ENCODE results near the gene SIL1. TPM values are rescaled to one million over a fixed set of nuclear protein-coding genes. Genes with fewer than 3 reads are reported as not detected.

SIL1 gene
- total RNA-seq, 1 donor from 2014 or later = 16.1 TPM

- Mint-ChIP-seq H3K27ac (no peak overlapping the region), H3K36me3 (ENCODE audit: low read depth) (peaks cover 31% of the 10 kb centered on the region), H3K27me3 (no peaks in the 10 kb centered on the region), H3K4me3 (no peak overlapping the region), H3K9me3 (no peaks in the 10 kb centered on the region), H3K4me1 (no peaks in the 10 kb centered on the region)
- DNase-seq = no peak
- CTCF ChIA-PET = no interaction called here
- no peak for TF ChIP-seq CTCF (IDR thresholded peaks at IDR 0.05)
- intact Hi-C loops (cut with micrococcal nuclease) = no loop called here
- POLR2A ChIA-PET = no interaction called here
- no peak for ATAC-seq (ENCODE audit: low read depth)
Measured at GRCh38 chr5:139027150-139027549, 171.0 kb downstream of the SIL1 start.

DNA sequence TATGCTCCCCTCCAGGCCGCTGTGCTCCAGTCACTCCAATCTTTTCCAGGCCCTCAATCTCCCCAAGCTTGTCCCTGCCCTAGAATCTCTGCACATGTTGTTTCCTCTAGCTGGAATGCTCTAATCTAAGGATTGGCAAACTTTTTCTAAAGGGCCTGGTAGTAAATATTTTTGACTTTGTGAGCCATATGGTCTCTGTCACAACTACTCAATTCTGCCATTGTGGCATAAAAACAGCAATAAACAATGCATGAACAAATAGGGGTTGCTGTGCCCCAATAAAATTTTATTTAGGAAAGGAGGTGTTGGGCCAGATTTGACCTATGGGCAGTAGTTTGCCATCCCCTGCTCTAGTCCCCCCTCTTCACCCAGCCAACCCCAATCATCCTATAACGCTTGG is 172.5 kb downstream of the SIL1 start:
- Mint-ChIP-seq H3K36me3 (ENCODE audit: low read depth) (peaks cover 38% of the 10 kb centered on the region), H3K4me3 (no peak overlapping the region), H3K27ac (no peak overlapping the region), H3K27me3 (no peaks in the 10 kb centered on the region), H3K9me3 (no peaks in the 10 kb centered on the region), H3K4me1 (no peaks in the 10 kb centered on the region)
- ChIA-PET POLR2A (no interaction called here), CTCF (no interaction called here)
- no peak for ATAC-seq (ENCODE audit: low read depth)
- DNase-seq = no peak
- TF ChIP-seq CTCF (IDR thresholded peaks at IDR 0.05) = no peak
- intact Hi-C loops (cut with micrococcal nuclease) = no loop called here

- H3K9me3 Mint-ChIP-seq = no peaks in the 10 kb centered on the region
Measured at GRCh38 chr5:139023286-139023685, 174.9 kb downstream of the SIL1 start.

DNA sequence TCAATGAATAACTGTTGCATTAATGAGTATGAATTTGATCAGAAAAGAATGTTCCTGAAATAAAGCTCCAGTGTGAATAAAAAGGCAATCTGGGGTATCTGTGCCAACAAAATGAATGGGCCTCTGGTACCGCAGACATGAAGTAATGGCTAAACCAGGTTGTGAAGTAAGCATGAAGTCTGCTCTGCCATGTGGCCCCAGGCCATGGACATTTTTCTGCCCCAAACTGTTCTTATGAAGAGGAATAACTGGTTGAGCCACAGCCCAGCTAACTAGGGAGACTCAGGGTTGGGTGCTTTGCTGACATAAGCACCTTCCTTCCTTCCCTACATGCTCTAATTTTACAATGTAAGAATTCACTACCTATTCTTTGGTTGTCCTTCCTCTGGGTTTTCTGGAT is 175.6 kb downstream of the SIL1 start:
- Mint-ChIP-seq H3K36me3 (ENCODE audit: low read depth) (peaks cover 59% of the 10 kb centered on the region), H3K9me3 (no peaks in the 10 kb centered on the region), H3K4me3 (no peak overlapping the region), H3K27ac (no peak overlapping the region), H3K4me1 (no peaks in the 10 kb centered on the region), H3K27me3 (no peaks in the 10 kb centered on the region)
- ATAC-seq (ENCODE audit: low read depth) (no peak), DNase-seq (no peak)
- POLR2A ChIA-PET = no interaction called here
- TF ChIP-seq CTCF (IDR thresholded peaks at IDR 0.05) = no peak
- CTCF ChIA-PET = no interaction called here
- intact Hi-C loops (cut with micrococcal nuclease) = no loop called here

More at GRCh38 chr5:139023286-139023685, 174.9 kb downstream of the SIL1 start:
- CTCF ChIA-PET = no interaction called here
- no peak for DNase-seq
- Mint-ChIP-seq H3K27me3 (no peaks in the 10 kb centered on the region), H3K4me3 (no peak overlapping the region), H3K4me1 (no peaks in the 10 kb centered on the region), H3K27ac (no peak overlapping the region), H3K36me3 (ENCODE audit: low read depth) (peaks cover 57% of the 10 kb centered on the region)
- POLR2A ChIA-PET = no interaction called here
- intact Hi-C loops (cut with micrococcal nuclease) = no loop called here
- no peak for ATAC-seq (ENCODE audit: low read depth)
- no peak for TF ChIP-seq CTCF (IDR thresholded peaks at IDR 0.05)

GRCh38 chr5:139021346-139021745 is 176.8 kb downstream of the SIL1 start:
- Mint-ChIP-seq H3K9me3 (no peaks in the 10 kb centered on the region), H3K27ac (no peak overlapping the region), H3K27me3 (no peaks in the 10 kb centered on the region), H3K4me1 (no peaks in the 10 kb centered on the region), H3K4me3 (no peak overlapping the region), H3K36me3 (ENCODE audit: low read depth) (peaks cover 62% of the 10 kb centered on the region)
- CTCF ChIA-PET = no interaction called here
- DNase-seq (no peak), ATAC-seq (ENCODE audit: low read depth) (no peak)
- POLR2A ChIA-PET = interaction anchor here (0.7 kb wide), 1 partner anchor 33 kb away, joined by 8 read pairs; no protein-coding TSS in a partner anchor
- intact Hi-C loops (cut with micrococcal nuclease) = no loop called here
- TF ChIP-seq CTCF (IDR thresholded peaks at IDR 0.05) = no peak
